K562 (cell line): Measurements from ENCODE around the gene TRMT10B. TPM values are rescaled to one million over a fixed set of nuclear protein-coding genes. Genes with fewer than 3 reads are reported as not detected.

ENCODE experiments used
- ATAC-seq: fragments of 200-7000 bp; cut with Tn5 transposase; 3 replicates; pipeline ENCODE4 v1.9.1; 2020; ENCODE audit warnings: moderate library complexity
- BruUV-seq: library from RNA; stranded (reverse); fragments of 400-500 nt; replicated peaks from 2 replicates; lab custom pipeline; 2021; lab: Mats Ljungman, UMichigan
- CTCF ChIA-PET: fragments of 300-600 bp; formaldehyde crosslinking; extraction: SDS; loops from one replicate; lab custom pipeline; 2021; ENCODE audit warnings: low intra/inter-chr PET ratio; lab: Yijun Ruan, JAX
- POLR2A ChIA-PET: fragments of 300-600, 350-650 bp; sonication (Branson Sonifier 250); formaldehyde crosslinking; extraction: SDS; loops from one replicate; lab custom pipeline; 2021; ENCODE audit warnings: antibody characterized with exemption, inconsistent platforms; lab: Yijun Ruan, JAX
- DNase-seq, 4 experiments: peaks; one replicate each; pipeline versions ENCODE4 v3.0.0 to v3.0.0-alpha.2; 2011 to 2018; ENCODE audit warnings: low spot score in 3 of 4, mixed read lengths in 3 of 4; ENCODE audit errors: extremely low read depth in 1 of 4
- FAIRE-seq: peaks from 2 replicates; lab custom pipeline; 2011; peaks lifted over from hg19 to GRCh38; lab: Jason Lieb, UNC
- H2AFZ ChIP-seq: 2 replicates; pipeline ENCODE4 v1.6.0; 2011; ENCODE audit warnings: low read depth, low read length, control low read depth, inconsistent platforms
- H3K27ac ChIP-seq: fragments of 200-600 bp; 3 replicates; pipeline ENCODE4 v1.8.0; 2011; ENCODE audit warnings: low read depth, mild to moderate bottlenecking, control low read depth, inconsistent platforms, low read length, moderate library complexity, mixed read lengths; ENCODE audit errors: extremely low read depth
- H3K27me3 ChIP-seq, 2 experiments: fragments of 300-600 bp in 1 of 2; 2 replicates in 1 of 2; 3 replicates in 1 of 2; pipeline versions ENCODE4 v1.6.0 to v1.8.0; 2011; ENCODE audit warnings: inconsistent platforms in 2 of 2, low read length in 2 of 2, mild to moderate bottlenecking in 1 of 2, mixed read lengths in 1 of 2, moderate library complexity in 1 of 2; ENCODE audit not compliant: control insufficient read depth in 2 of 2, insufficient read depth in 2 of 2
- H3K36me3 ChIP-seq: fragments of 300-600 bp; 3 replicates; pipeline ENCODE4 v1.8.0; 2011; ENCODE audit warnings: mild to moderate bottlenecking, low read length, inconsistent platforms; ENCODE audit not compliant: control insufficient read depth, insufficient read depth
- H3K4me1 ChIP-seq, 2 experiments: fragments of 200-600 bp in 1 of 2; replicated peaks in 1 of 2; 2 replicates in 1 of 2; 3 replicates in 1 of 2; pipeline versions ENCODE4 v1.5.1 to v1.8.0; 2011; ENCODE audit warnings: inconsistent platforms in 2 of 2, low read length in 2 of 2, mild to moderate bottlenecking in 1 of 2, mixed read lengths in 1 of 2, moderate library complexity in 1 of 2; ENCODE audit not compliant: control insufficient read depth in 2 of 2, insufficient read depth in 2 of 2
- H3K4me2 ChIP-seq: 2 replicates; pipeline ENCODE4 v1.6.1; 2011; ENCODE audit warnings: low read length, control low read depth, inconsistent platforms, mixed read lengths; ENCODE audit not compliant: insufficient read depth
- H3K4me3 ChIP-seq: fragments of 200-600 bp; sonication (generic), shearing (Covaris generic); 2 replicates; pipeline ENCODE4 v1.5.1; 2016; ENCODE audit warnings: control low read depth, inconsistent platforms
- H3K79me2 ChIP-seq: fragments of 200-600 bp; 3 replicates; pipeline ENCODE4 v1.8.0; 2011; ENCODE audit warnings: low read length, inconsistent platforms; ENCODE audit not compliant: control insufficient read depth, insufficient read depth
- H3K9ac ChIP-seq, 2 experiments: 2 replicates each; pipeline versions ENCODE4 v1.6.0 to v1.6.1; 2011; ENCODE audit warnings: low read depth in 2 of 2, low read length in 2 of 2, control low read depth in 1 of 2, inconsistent platforms in 1 of 2, mild to moderate bottlenecking in 1 of 2, mixed read lengths in 1 of 2; ENCODE audit not compliant: insufficient read depth in 1 of 2
- H3K9me1 ChIP-seq: one replicate; pipeline ENCODE4 v1.6.0; 2011; ENCODE audit warnings: inconsistent platforms, mild to moderate bottlenecking, low read length, moderate library complexity; ENCODE audit not compliant: control insufficient read depth, insufficient read depth
- H3K9me3 ChIP-seq: replicated peaks from 2 replicates; pipeline ENCODE4 v1.5.1; 2011; ENCODE audit warnings: low read depth, low read length, inconsistent platforms; ENCODE audit not compliant: control insufficient read depth, insufficient read depth
- H4K20me1 ChIP-seq: replicated peaks from 2 replicates; pipeline ENCODE4 v1.6.1; 2011; ENCODE audit warnings: low read length, inconsistent platforms, mixed read lengths; ENCODE audit not compliant: control insufficient read depth, insufficient read depth
- BMI1 ChIP-seq: fragments of 150-350 bp; IDR thresholded peaks from 2 replicates; pipeline ENCODE4 v1.6.1; 2014; ENCODE audit warnings: low read length
- ETV5 ChIP-seq: sonication (generic); formaldehyde crosslinking; IDR thresholded peaks from 2 replicates; pipeline ENCODE4 v1.4.0; 2020; ENCODE audit warnings: low read depth, mild to moderate bottlenecking, missing genetic modification reagents
- HDAC6 ChIP-seq: IDR thresholded peaks from 2 replicates; pipeline ENCODE4 v1.6.1; 2012; ENCODE audit warnings: low read depth, mild to moderate bottlenecking, control low read depth, inconsistent platforms, low read length, moderate library complexity
- KHSRP ChIP-seq: fragments of 450-650 bp; IDR thresholded peaks from 2 replicates; pipeline ENCODE4 v1.6.1; 2017
- MTF1 ChIP-seq: fragments of 250-450 bp; sonication (Bioruptor Pico); IDR thresholded peaks from 2 replicates; pipeline ENCODE4 v1.9.0; 2021; ENCODE audit warnings: moderate library complexity, mild to moderate bottlenecking, inconsistent platforms, borderline replicate concordance
- POLR3A ChIP-seq: IDR thresholded peaks from 2 replicates; pipeline ENCODE4 v1.6.1; 2011; ENCODE audit warnings: borderline replicate concordance, mild to moderate bottlenecking, moderate library complexity; ENCODE audit not compliant: insufficient read length, insufficient read depth; ENCODE audit errors: extremely low read depth
- RBM22 ChIP-seq: fragments of 200-400 bp; formaldehyde crosslinking; IDR thresholded peaks from 2 replicates; pipeline ENCODE4 v1.6.1; 2018; ENCODE audit warnings: low read length, low read depth; ENCODE audit not compliant: poor library complexity, severe bottlenecking
- SAFB ChIP-seq: fragments of 200-400 bp; formaldehyde crosslinking; IDR thresholded peaks from 2 replicates; pipeline ENCODE4 v1.6.1; 2017; ENCODE audit warnings: low read depth, low read length, borderline replicate concordance
- SFPQ ChIP-seq: fragments of 200-400 bp; formaldehyde crosslinking; IDR thresholded peaks from 2 replicates; pipeline ENCODE4 v1.6.1; 2017; ENCODE audit warnings: mild to moderate bottlenecking, low read depth, low read length, moderate library complexity
- SRSF7 ChIP-seq: fragments of 200-400 bp; formaldehyde crosslinking; optimal IDR thresholded peaks from 2 replicates; pipeline ENCODE3; 2017; ENCODE audit warnings: mild to moderate bottlenecking, low read depth, low read length
- TRIM28 ChIP-seq: fragments of 450-650 bp; IDR thresholded peaks from 2 replicates; pipeline ENCODE4 v1.6.1; 2017
- ZC3H11A ChIP-seq: IDR thresholded peaks from 2 replicates; pipeline ENCODE4 v1.6.1; 2012; ENCODE audit warnings: low read depth, low read length, improper control_type of control experiment
- ZFP36 ChIP-seq: fragments of 150-350 bp; IDR thresholded peaks from 2 replicates; pipeline ENCODE4 v1.6.1; 2018; ENCODE audit warnings: low read length, low read depth; ENCODE audit not compliant: partially characterized antibody
- ZNF24 ChIP-seq: fragments of 450-650 bp; IDR thresholded peaks from 2 replicates; pipeline ENCODE4 v1.6.1; 2016
- ZNF280A ChIP-seq: fragments of 450-650 bp; IDR thresholded peaks from 2 replicates; pipeline ENCODE4 v1.6.1; 2018; ENCODE audit warnings: mild to moderate bottlenecking, low read depth; ENCODE audit not compliant: partially characterized antibody
- ZNF561 ChIP-seq: fragments of 450-650 bp; formaldehyde crosslinking; conservative IDR thresholded peaks from 2 replicates; pipeline ENCODE4 v1.4.0; 2020; ENCODE audit warnings: mild to moderate bottlenecking, moderate library complexity
- WGBS: fragments of 100-300 bp; shearing (Covaris generic); methylation state at CpG from one replicate; pipeline ENCODE4 v1.1.6; 2016; ENCODE audit warnings: low coverage, mixed read lengths; ENCODE audit not compliant: insufficient coverage; ENCODE audit errors: missing lambda C conversion rate; 5-methylcytosine and 5-hydroxymethylcytosine counted together
- in situ Hi-C: fragments of 300-500 bp; cut with MboI; formaldehyde crosslinking; loops from 4 replicates; pipeline ENCODE4 v1.15.0; 2018; ENCODE audit warnings: inconsistent platforms, mixed read lengths
- intact Hi-C: fragments of 100-400 bp; cut with micrococcal nuclease; formaldehyde crosslinking; loops from 2 replicates; pipeline ENCODE4 v1.14.2; 2022
- polyA plus RNA-seq, 8 experiments: library from polyadenylated mRNA; depleted of rRNA in 4 of 8; stranded (reverse) in 5 of 8; unstranded in 3 of 8; fragments of >200 nt; fragmentation: Nextera tagmentation in 2 of 8; fragmentation: Illumina TruSeq in 1 of 8; extraction: Ambion mirVana in 2 of 8; extraction: Trizol in 1 of 8; gene quantifications; 2 replicates each; pipeline versions ENCODE4 v1.2.1 to v1.2.3, GENCODE V29; 2011 to 2014; ENCODE audit warnings: inconsistent platforms in 1 of 8, missing spikeins in 1 of 8
- total RNA-seq, 7 experiments: library from RNA; depleted of rRNA in 6 of 7; stranded (reverse); fragments of >200 nt in 6 of 7; fragmentation: Illumina TruSeq in 2 of 7; extraction: Trizol in 2 of 7; gene quantifications; 2 replicates each; pipeline versions ENCODE4 v1.2.1 to v1.2.3, GENCODE V29; 2011 to 2021; ENCODE audit warnings: low replicate concordance in 1 of 7

TRMT10B gene
- total and polyA plus RNA-seq, 9 of the 15 experiments (the other 6 are each of a cell fraction or from before 2014, with no cell fraction given), result 2.9 to 13.4 (median 7.0) TPM

GRCh38 chr9:37739222-37739621 lies 14.4 kb upstream of the TRMT10B start (continued):
- TF ChIP-seq ZNF561 (CRISPR knock-in tag) (no peak), ZNF280A (no peak)

GRCh38 chr9:37740128-37740527 lies 13.5 kb upstream of the TRMT10B start:
- POLR2A ChIA-PET, result interaction anchor here (0.6 to 1.3 kb wide), 4 partner anchors 8 to 442 kb away, joined by 3 read pairs; no protein-coding TSS in a partner anchor
- no peaks in the 10 kb centered on the region for H4K20me1 ChIP-seq
- no peak overlapping the region for H3K4me3 ChIP-seq
- 32% methylated on average over 13 of the region's 16 CpGs for WGBS
- H3K9me3 ChIP-seq, result no peaks in the 10 kb centered on the region
- H3K27ac ChIP-seq, result no peak overlapping the region
- no peaks in the 10 kb centered on the region for H3K79me2 ChIP-seq
- no TSS peak for BruUV-seq
- H3K36me3 ChIP-seq, result no peaks in the 10 kb centered on the region
- H3K4me1 ChIP-seq, result peaks cover 0 to 10% of the 10 kb centered on the region in 2 experiments; a peak in 2 of 5 replicates
- FAIRE-seq (no peak), DNase-seq (no peak), ATAC-seq (peak; percentile 20; the same call in 2 of the 3 replicates)
- in situ Hi-C loops (loop anchor here (25.0 kb wide), 1 partner anchor 622 kb away; no protein-coding TSS in a partner anchor), intact Hi-C loops (loop anchor here (10.0 kb wide), 2 partner anchors 325 to 425 kb away; partner anchors contain the start of gene SHB)
- H3K9ac ChIP-seq, result peak overlapping the region in 1 of 2 experiments; percentile 4; a peak in 1 of 4 replicates
- peaks cover 4% of the 10 kb centered on the region for H3K9me1 ChIP-seq
- no peak overlapping the region for H3K4me2 ChIP-seq
- CTCF ChIA-PET, result no interaction called here
- H3K27me3 ChIP-seq, result peaks cover 35 to 53% of the 10 kb centered on the region in 2 experiments
- no peak overlapping the region for H2AFZ ChIP-seq
- no peak for TF ChIP-seq TRIM28
- TF ChIP-seq SRSF7, result no peak
- TF ChIP-seq MTF1 (CRISPR knock-in tag), result no peak
- no peak for TF ChIP-seq ETV5 (CRISPR knock-in tag)
- TF ChIP-seq BMI1, result no peak
- no peak for TF ChIP-seq SAFB
- TF ChIP-seq SFPQ, result no peak
- TF ChIP-seq ZFP36, result no peak
- TF ChIP-seq ZC3H11A, result no peak
- TF ChIP-seq ZNF24, result no peak
- TF ChIP-seq HDAC6, result no peak
- no peak for TF ChIP-seq RBM22
- TF ChIP-seq POLR3A, result no peak
- no peak for TF ChIP-seq KHSRP
